WTC11 (cell line): ENCODE results near the gene CAD.

ENCODE experiments used
- CREM ChIP-seq: sonication (generic); formaldehyde crosslinking; IDR thresholded peaks from 2 replicates; pipeline ENCODE4 v1.8.1; 2022; ENCODE audit warnings: mild to moderate bottlenecking, missing genetic modification reagents, moderate library complexity
- CTCF ChIP-seq: fragments of 200-600 bp; IDR thresholded peaks from 2 replicates; pipeline ENCODE4 v1.8.0; 2022; ENCODE audit warnings: antibody characterized with exemption
- FOXJ3 ChIP-seq: sonication (generic); formaldehyde crosslinking; IDR thresholded peaks from 2 replicates; pipeline ENCODE4 v1.9.0; 2021; ENCODE audit warnings: missing genetic modification reagents, mild to moderate bottlenecking, borderline replicate concordance
- FOXP4 ChIP-seq: sonication (generic); formaldehyde crosslinking; IDR thresholded peaks from 2 replicates; pipeline ENCODE4 v1.8.0; 2022; ENCODE audit warnings: mild to moderate bottlenecking, missing genetic modification reagents
- HMGXB4 ChIP-seq: sonication (generic); formaldehyde crosslinking; IDR thresholded peaks from 2 replicates; pipeline ENCODE4 v1.8.1; 2023; ENCODE audit warnings: mild to moderate bottlenecking, moderate library complexity, missing genetic modification reagents
- MAX ChIP-seq: sonication (generic); formaldehyde crosslinking; IDR thresholded peaks from 2 replicates; pipeline ENCODE4 v1.8.0; 2022; ENCODE audit warnings: mild to moderate bottlenecking, missing genetic modification reagents
- TCF7 ChIP-seq: sonication (generic); formaldehyde crosslinking; IDR thresholded peaks from 2 replicates; pipeline ENCODE4 v1.8.0; 2022; ENCODE audit warnings: mild to moderate bottlenecking, low read depth, missing genetic modification reagents, moderate library complexity
- ZNF121 ChIP-seq: sonication (generic); formaldehyde crosslinking; IDR thresholded peaks from 2 replicates; pipeline ENCODE4 v1.8.0; 2023; ENCODE audit warnings: missing genetic modification reagents
- ZNF281 ChIP-seq: sonication (generic); formaldehyde crosslinking; IDR thresholded peaks from 2 replicates; pipeline ENCODE4 v1.8.0; 2023; ENCODE audit warnings: mild to moderate bottlenecking, missing genetic modification reagents
- ZNF396 ChIP-seq: fragments of 250-450 bp; sonication (Bioruptor Pico); IDR thresholded peaks from 2 replicates; pipeline ENCODE4 v1.8.0; 2021; ENCODE audit warnings: mild to moderate bottlenecking, moderate library complexity, borderline replicate concordance
- ZNF425 ChIP-seq: fragments of 250-450 bp; sonication (Bioruptor Pico); conservative IDR thresholded peaks from 2 replicates; pipeline ENCODE4 v1.9.0; 2021; ENCODE audit warnings: mild to moderate bottlenecking

- TF ChIP-seq TCF7 (CRISPR knock-in tag): no peak
- TF ChIP-seq HMGXB4 (CRISPR knock-in tag): no peak
- no peak for TF ChIP-seq CTCF
- no peak for TF ChIP-seq FOXJ3 (CRISPR knock-in tag)
- no peak for TF ChIP-seq ZNF396 (CRISPR knock-in tag)
- TF ChIP-seq MAX (CRISPR knock-in tag): no peak
- TF ChIP-seq CREM: no peak
- no peak for TF ChIP-seq ZNF281 (CRISPR knock-in tag)
- TF ChIP-seq FOXP4 (CRISPR knock-in tag): no peak
- no peak for TF ChIP-seq ZNF425 (CRISPR knock-in tag)
- TF ChIP-seq ZNF121 (CRISPR knock-in tag): no peak
These were observed 22.4 kb upstream of the CAD start for GRCh38 chr2:27194538-27195354.
